OCI-LY7 (cell line): ENCODE results near the gene CHST11. TPM values are rescaled to one million over a fixed set of nuclear protein-coding genes. Genes with fewer than 3 reads are reported as not detected.
A peak's percentile ranks its signal among the peaks of the same experiment; 100 is the strongest.

Source experiments
- BruUV-seq: library from RNA; stranded (reverse); fragments of 400-500 nt; replicated peaks from 2 replicates; lab custom pipeline; 2021; lab: Mats Ljungman, UMichigan
- CTCF ChIA-PET: fragments of 300-600 bp; sonication (Branson Sonifier 250); formaldehyde crosslinking; loops from one replicate; lab custom pipeline; 2022; ENCODE audit warnings: antibody characterized with exemption; ENCODE audit not compliant: unreplicated experiment; lab: Charles Lee
- POLR2A ChIA-PET: fragments of 300-600 bp; sonication (Branson Sonifier 250); formaldehyde crosslinking; loops from one replicate; lab custom pipeline; 2022; ENCODE audit warnings: antibody characterized with exemption; lab: Charles Lee
- DNase-seq: peaks from one replicate; pipeline ENCODE4 v3.0.0-alpha.2; 2015; ENCODE audit warnings: low spot score
- H2AFZ ChIP-seq: fragments of 200-600 bp; sonication (generic), shearing (Covaris generic); 2 replicates; pipeline ENCODE4 v1.6.1; 2014; ENCODE audit warnings: mild to moderate bottlenecking, antibody characterized with exemption, low read length, moderate library complexity
- H3K27ac ChIP-seq: fragments of 200-600 bp; sonication (generic); 2 replicates; pipeline ENCODE4 v1.5.1; 2014; ENCODE audit warnings: mixed run types, low read depth, mild to moderate bottlenecking, moderate library complexity, low read length, inconsistent platforms; ENCODE audit not compliant: poor library complexity, severe bottlenecking
- H3K36me3 ChIP-seq: fragments of 200-600 bp; sonication (generic); 2 replicates; pipeline ENCODE4 v1.6.1; 2014; ENCODE audit warnings: mild to moderate bottlenecking, antibody characterized with exemption, low read length, moderate library complexity, mixed read lengths; ENCODE audit not compliant: insufficient read depth
- H3K4me1 ChIP-seq: fragments of 200-600 bp; sonication (generic); 2 replicates; pipeline ENCODE4 v1.5.1; 2014; ENCODE audit warnings: mild to moderate bottlenecking, low read length; ENCODE audit not compliant: insufficient read depth, poor library complexity, severe bottlenecking
- H3K4me2 ChIP-seq: fragments of 200-600 bp; sonication (generic); 2 replicates; pipeline ENCODE4 v1.6.1; 2014; ENCODE audit warnings: mild to moderate bottlenecking, low read length
- H3K4me3 ChIP-seq: fragments of 200-600 bp; sonication (generic); 2 replicates; pipeline ENCODE4 v1.5.1; 2014; ENCODE audit warnings: mild to moderate bottlenecking, low read depth, low read length; ENCODE audit not compliant: poor library complexity, severe bottlenecking
- H3K79me2 ChIP-seq: fragments of 200-600 bp; sonication (generic); 2 replicates; pipeline ENCODE4 v1.6.1; 2016; ENCODE audit warnings: low read depth, mild to moderate bottlenecking, low read length, moderate library complexity, mixed read lengths; ENCODE audit not compliant: insufficient read depth
- H3K9me2 ChIP-seq: fragments of 200-600 bp; sonication (generic); 2 replicates; pipeline ENCODE4 v1.6.1; 2016; ENCODE audit warnings: mild to moderate bottlenecking, low read length, mixed read lengths; ENCODE audit not compliant: insufficient read depth
- H3K9me3 ChIP-seq: fragments of 200-600 bp; sonication (generic); 2 replicates; pipeline ENCODE4 v1.6.1; 2014; ENCODE audit warnings: mild to moderate bottlenecking, mixed run types, low read length, mixed read lengths
- H4K20me1 ChIP-seq: fragments of 200-600 bp; sonication (generic); 2 replicates; pipeline ENCODE4 v1.6.1; 2014; ENCODE audit warnings: mild to moderate bottlenecking, antibody characterized with exemption, low read length, moderate library complexity, mixed read lengths; ENCODE audit not compliant: insufficient read depth
- CTCF ChIP-seq: fragments of 200-600 bp; sonication (generic); conservative IDR thresholded peaks from 2 replicates; pipeline ENCODE4 v1.5.1; 2014; ENCODE audit warnings: mild to moderate bottlenecking, antibody characterized with exemption, low read length, moderate library complexity, mixed read lengths
- EZH2phosphoT487 ChIP-seq: fragments of 200-600 bp; sonication (generic); IDR thresholded peaks from 2 replicates; pipeline ENCODE4 v1.6.1; 2018; ENCODE audit warnings: low read depth, borderline replicate concordance, mild to moderate bottlenecking, mixed run types, antibody characterized with exemption, low read length, moderate library complexity, mixed read lengths
- intact Hi-C: fragments of 100-400 bp; cut with micrococcal nuclease; formaldehyde crosslinking; loops from one replicate; pipeline ENCODE4 v1.10.0; 2022; ENCODE audit not compliant: unreplicated experiment
- total RNA-seq, 2 experiments: library from RNA; depleted of rRNA in 1 of 2; stranded (reverse); fragments of >200 nt in 1 of 2; shearing (Covaris generic) in 1 of 2; gene quantifications; 2 replicates each; pipeline ENCODE4 v1.2.3, GENCODE V29; 2014 to 2022

The CHST11 gene
- total RNA-seq, 2 experiments from 2014 or later: 15.2 to 41.6 TPM

GRCh38 chr12:104460041-104460719, 3.4 kb downstream of the CHST11 start:
- Histone ChIP-seq H3K79me2 (peaks cover 79% of the 10 kb centered on the region), H3K27ac (no peak overlapping the region), H3K4me1 (peaks cover 73% of the 10 kb centered on the region), H3K36me3 (no peaks in the 10 kb centered on the region; the same call in 1 of the 2 replicates), H2AFZ (no peak overlapping the region), H3K9me3 (no peaks in the 10 kb centered on the region), H4K20me1 (peaks cover 9% of the 10 kb centered on the region; the same call in 1 of the 2 replicates), H3K4me2 (peak overlapping the region; percentile 80), H3K9me2 (no peaks in the 10 kb centered on the region), H3K4me3 (peak overlapping the region; percentile 79)
- ChIA-PET POLR2A (interaction anchor here (0.8 to 3.6 kb wide), 11 partner anchors 8 to 144 kb away, joined by 3 to 26 read pairs (median 4); no protein-coding TSS in a partner anchor), CTCF (interaction anchor here (0.6 to 0.9 kb wide), 2 partner anchors 13 to 612 kb away, joined by 3 read pairs; no protein-coding TSS in a partner anchor)
- intact Hi-C loops: no loop called here
- TF ChIP-seq EZH2phosphoT487 (no peak), CTCF (no peak)
- no peak for DNase-seq
- no TSS peak for BruUV-seq

- Histone ChIP-seq H3K9me2 (no peaks in the 10 kb centered on the region), H3K4me3 (peak overlapping the region; percentile 29), H3K27ac (no peak overlapping the region), H3K9me3 (no peaks in the 10 kb centered on the region), H3K36me3 (no peaks in the 10 kb centered on the region; the same call in 1 of the 2 replicates), H4K20me1 (peaks cover 9% of the 10 kb centered on the region; the same call in 1 of the 2 replicates), H3K4me2 (peak overlapping the region; percentile 80), H3K79me2 (peaks cover 89% of the 10 kb centered on the region), H2AFZ (no peak overlapping the region), H3K4me1 (peaks cover 67% of the 10 kb centered on the region)
- no TSS peak for BruUV-seq
- no peak for TF ChIP-seq EZH2phosphoT487
- no peak for TF ChIP-seq CTCF
- ChIA-PET POLR2A (interaction anchor here (1.1 to 3.6 kb wide), 3 partner anchors 12 to 17 kb away, joined by 5 to 26 read pairs (median 22); no protein-coding TSS in a partner anchor), CTCF (interaction anchor here (0.6 to 0.9 kb wide), 2 partner anchors 12 to 612 kb away, joined by 3 read pairs; no protein-coding TSS in a partner anchor)
- intact Hi-C loops: no loop called here
- no peak for DNase-seq
These were observed 4.4 kb downstream of the CHST11 start for GRCh38 chr12:104460973-104461698.
